Testis (tissue), 2 donors: ENCODE results near the gene ETFBKMT.

Experiments used
- CTCF ChIP-seq, 3 experiments: fragments of 450-650 bp in 2 of 3; fragments of 200-600 bp in 1 of 3; sonication (generic) in 1 of 3; IDR thresholded peaks; one replicate each; pipeline ENCODE4 v1.5.1; 2016 to 2019; ENCODE audit warnings: antibody characterized with exemption in 3 of 3, mild to moderate bottlenecking in 2 of 3, moderate library complexity in 1 of 3
- POLR2A ChIP-seq: fragments of 450-650 bp; IDR thresholded peaks from one replicate; pipeline ENCODE4 v1.6.1; 2017; ENCODE audit warnings: antibody characterized with exemption, mild to moderate bottlenecking, moderate library complexity

- TF ChIP-seq CTCF (IDR thresholded peaks at IDR 0.05) (no peak), POLR2A (no peak)
These were observed 9.5 kb downstream of the ETFBKMT start for GRCh38 chr12:31669020-31669419.
